CD8-positive, alpha-beta memory T cell (primary cell): ENCODE data around the gene DSCAM. TPM values are rescaled to one million over a fixed set of nuclear protein-coding genes. Genes with fewer than 3 reads are reported as not detected.

ENCODE experiments used
- CTCF ChIA-PET: fragments of 350-600 bp; sonication (Branson Sonifier 250); formaldehyde crosslinking; loops from one replicate; lab custom pipeline; 2021; ENCODE audit warnings: antibody characterized with exemption; lab: Charles Lee
- POLR2A ChIA-PET: fragments of 350-600 bp; sonication (Branson Sonifier 250); formaldehyde crosslinking; loops from one replicate; lab custom pipeline; 2021; ENCODE audit warnings: antibody characterized with exemption; lab: Charles Lee
- DNase-seq, 5 donors: peaks; one replicate each; pipeline versions ENCODE4 v3.0.0 to v3.0.0-alpha.2; 2020 to 2022; ENCODE audit warnings: mixed read lengths in 1 of 5
- H3K27ac ChIP-seq: one replicate; pipeline ENCODE4 v1.7.0; 2013; ENCODE audit warnings: low read depth, mild to moderate bottlenecking, low read length, moderate library complexity
- H3K27me3 ChIP-seq: 2 replicates; pipeline ENCODE4 v1.7.0; 2013; ENCODE audit warnings: low read length, mild to moderate bottlenecking; ENCODE audit not compliant: insufficient read depth, poor library complexity, severe bottlenecking
- H3K36me3 ChIP-seq: 2 replicates; pipeline ENCODE4 v1.7.0; 2013; ENCODE audit warnings: mild to moderate bottlenecking, low read length, moderate library complexity; ENCODE audit not compliant: insufficient read depth
- H3K4me1 ChIP-seq: 2 replicates; pipeline ENCODE4 v1.7.0; 2013; ENCODE audit warnings: mild to moderate bottlenecking, low read length, moderate library complexity; ENCODE audit not compliant: insufficient read depth
- H3K4me3 ChIP-seq: 2 replicates; pipeline ENCODE4 v1.7.0; 2013; ENCODE audit warnings: mild to moderate bottlenecking, low read length
- H3K9me3 ChIP-seq: 2 replicates; pipeline ENCODE4 v1.7.0; 2013; ENCODE audit warnings: mild to moderate bottlenecking, low read length
- H3K27ac Mint-ChIP-seq, 8 donors: one replicate each; pipeline ENCODE4 v1.8.0; 2020 to 2021; ENCODE audit warnings: mixed read lengths in 8 of 8, mild to moderate bottlenecking in 6 of 8, inconsistent platforms in 3 of 8, moderate library complexity in 3 of 8
- H3K27me3 Mint-ChIP-seq, 2 donors: one replicate each; pipeline ENCODE4 v1.8.0; 2020 to 2021; ENCODE audit warnings: mixed read lengths in 2 of 2, mild to moderate bottlenecking in 1 of 2, moderate library complexity in 1 of 2
- H3K36me3 Mint-ChIP-seq, 3 donors: one replicate each; pipeline ENCODE4 v1.8.0; 2020 to 2021; ENCODE audit warnings: mixed read lengths in 3 of 3, inconsistent platforms in 1 of 3, mild to moderate bottlenecking in 1 of 3
- H3K4me1 Mint-ChIP-seq, 3 donors: one replicate each; pipeline ENCODE4 v1.8.0; 2020 to 2021; ENCODE audit warnings: mixed read lengths in 3 of 3, inconsistent platforms in 1 of 3, mild to moderate bottlenecking in 1 of 3
- H3K4me3 Mint-ChIP-seq, 7 donors: one replicate each; pipeline ENCODE4 v1.8.0; 2020 to 2021; ENCODE audit warnings: mixed read lengths in 7 of 7, mild to moderate bottlenecking in 6 of 7, moderate library complexity in 4 of 7, inconsistent platforms in 2 of 7
- H3K9me3 Mint-ChIP-seq, 5 donors: one replicate each; pipeline ENCODE4 v1.8.0; 2020 to 2022; ENCODE audit warnings: mixed read lengths in 5 of 5, mild to moderate bottlenecking in 3 of 5, moderate library complexity in 2 of 5, inconsistent platforms in 1 of 5
- polyA plus RNA-seq: library from polyadenylated mRNA; unstranded; fragments of 300-500 nt; fragmentation: Illumina TruSeq; gene quantifications from one replicate; pipeline ENCODE4 v1.2.3, GENCODE V29; 2021
- total RNA-seq, 2 experiments: library from RNA; stranded (reverse); gene quantifications; one replicate each; pipeline ENCODE4 v1.2.3, GENCODE V29; 2021

The DSCAM gene
- total and polyA plus RNA-seq, 3 experiments from 2014 or later = not detected

DNA sequence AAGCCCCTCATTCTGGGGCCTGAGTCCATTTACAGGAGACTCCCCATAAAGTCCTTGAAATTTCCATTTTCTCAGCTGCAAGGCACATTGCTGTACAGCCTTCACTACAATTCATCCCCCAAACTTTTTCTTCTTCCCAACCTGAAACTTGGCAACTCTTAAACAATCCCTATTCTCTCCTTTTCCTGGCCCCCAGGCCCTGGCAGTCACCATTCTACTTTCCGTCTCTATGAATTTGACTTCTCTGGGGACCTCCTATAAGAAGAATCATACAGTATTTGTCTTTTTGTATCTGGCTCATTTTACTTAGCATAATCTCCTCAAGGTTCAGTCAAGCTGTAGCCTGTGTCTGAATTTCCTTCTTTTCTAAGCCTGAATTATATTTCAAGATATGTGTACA lies 646.8 kb downstream of the DSCAM start:
- Histone ChIP-seq H3K4me1 (no peaks in the 10 kb centered on the region), H3K27ac (no peak overlapping the region), H3K27me3 (no peaks in the 10 kb centered on the region), H3K36me3 (no peaks in the 10 kb centered on the region), H3K9me3 (no peaks in the 10 kb centered on the region), H3K4me3 (no peak overlapping the region)
- POLR2A ChIA-PET = no interaction called here
- no peak for DNase-seq
- peaks cover 0 to 2% of the 10 kb centered on the region in 2 donors for H3K27me3 Mint-ChIP-seq
- no peaks in the 10 kb centered on the region for H3K4me1 Mint-ChIP-seq
- no peak overlapping the region for H3K4me3 Mint-ChIP-seq
- H3K36me3 Mint-ChIP-seq = no peaks in the 10 kb centered on the region
- no peak overlapping the region for H3K27ac Mint-ChIP-seq
- peaks cover 2 to 15% (median 7%) of the 10 kb centered on the region in 5 donors for H3K9me3 Mint-ChIP-seq
- CTCF ChIA-PET = no interaction called here

DNA sequence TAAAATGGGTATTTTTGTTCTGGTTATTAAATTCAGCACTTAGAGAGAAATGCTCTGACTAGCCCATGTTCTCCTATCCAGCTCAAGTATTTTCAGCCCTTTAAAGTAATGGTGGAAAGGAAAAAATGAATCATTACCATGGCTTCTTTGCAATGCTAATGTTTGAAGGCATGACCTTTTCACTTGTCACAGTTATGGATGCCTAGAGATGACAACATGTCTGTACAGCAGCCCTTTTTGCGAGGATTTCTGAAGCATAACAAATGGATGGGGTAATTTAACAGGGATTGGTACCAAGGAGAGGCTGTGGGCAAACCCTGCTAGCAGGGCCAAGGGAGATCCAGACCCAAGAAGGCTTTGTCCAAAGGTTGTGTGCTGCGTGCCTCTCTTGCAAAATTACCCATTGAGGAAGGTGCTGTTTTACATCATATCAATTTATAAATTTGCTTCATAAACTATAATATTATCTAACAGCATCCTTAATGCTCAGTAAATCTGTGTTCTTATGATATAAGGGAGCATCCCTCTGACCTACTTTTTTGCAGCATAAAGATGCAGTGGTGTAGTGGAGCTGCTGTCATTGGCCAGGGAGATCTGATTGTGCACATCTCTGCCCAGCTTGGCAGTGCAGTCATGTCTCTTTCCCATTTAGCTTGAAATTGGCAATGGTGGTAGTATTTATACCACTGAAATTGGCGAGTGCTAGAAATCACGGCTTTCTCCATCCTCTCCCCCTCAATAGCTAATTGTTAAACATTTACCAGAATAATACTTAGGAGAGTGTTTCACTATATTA lies 652.6 kb downstream of the DSCAM start:
- no peak for DNase-seq
- POLR2A ChIA-PET = no interaction called here
- Mint-ChIP-seq H3K27ac (no peak overlapping the region), H3K4me1 (no peaks in the 10 kb centered on the region), H3K27me3 (no peaks in the 10 kb centered on the region), H3K4me3 (no peak overlapping the region), H3K36me3 (no peaks in the 10 kb centered on the region), H3K9me3 (peaks cover 2 to 17% (median 7%) of the 10 kb centered on the region in 5 donors)
- Histone ChIP-seq H3K36me3 (no peaks in the 10 kb centered on the region), H3K4me3 (no peak overlapping the region), H3K9me3 (no peaks in the 10 kb centered on the region), H3K27me3 (no peaks in the 10 kb centered on the region), H3K4me1 (no peaks in the 10 kb centered on the region), H3K27ac (no peak overlapping the region)
- CTCF ChIA-PET = no interaction called here

DNA sequence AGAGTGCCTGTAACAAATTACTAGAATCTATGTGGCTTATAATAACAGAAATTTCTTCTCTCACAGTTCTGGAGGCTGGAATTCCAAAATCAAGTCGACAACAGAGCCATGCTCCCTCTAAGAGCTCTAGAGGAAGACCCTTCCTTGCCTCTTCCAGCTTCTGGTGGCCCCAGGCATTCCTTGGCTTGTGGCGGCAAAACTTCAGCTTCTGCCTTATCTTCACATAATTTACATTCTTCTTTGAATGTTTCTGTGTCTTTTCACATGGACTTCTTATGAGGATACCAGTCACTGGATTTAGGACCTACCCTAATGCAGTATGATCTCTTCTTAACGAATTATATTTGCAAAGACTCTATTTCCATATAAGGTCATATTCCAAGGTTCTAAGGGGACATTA lies 655.3 kb downstream of the DSCAM start:
- H3K4me1 ChIP-seq = no peaks in the 10 kb centered on the region
- CTCF ChIA-PET = no interaction called here
- no peak overlapping the region for H3K4me3 ChIP-seq
- H3K9me3 Mint-ChIP-seq = peaks cover 0 to 16% (median 6%) of the 10 kb centered on the region in 5 donors
- peaks cover 0 to under 1% of the 10 kb centered on the region in 2 donors for H3K27me3 Mint-ChIP-seq
- POLR2A ChIA-PET = no interaction called here
- H3K9me3 ChIP-seq = no peaks in the 10 kb centered on the region
- H3K27me3 ChIP-seq = no peaks in the 10 kb centered on the region
- H3K36me3 ChIP-seq = no peaks in the 10 kb centered on the region
- H3K4me3 Mint-ChIP-seq = no peak overlapping the region
- H3K36me3 Mint-ChIP-seq = no peaks in the 10 kb centered on the region
- no peak for DNase-seq
- no peak overlapping the region for H3K27ac ChIP-seq
- no peaks in the 10 kb centered on the region for H3K4me1 Mint-ChIP-seq
- no peak overlapping the region for H3K27ac Mint-ChIP-seq

DNA sequence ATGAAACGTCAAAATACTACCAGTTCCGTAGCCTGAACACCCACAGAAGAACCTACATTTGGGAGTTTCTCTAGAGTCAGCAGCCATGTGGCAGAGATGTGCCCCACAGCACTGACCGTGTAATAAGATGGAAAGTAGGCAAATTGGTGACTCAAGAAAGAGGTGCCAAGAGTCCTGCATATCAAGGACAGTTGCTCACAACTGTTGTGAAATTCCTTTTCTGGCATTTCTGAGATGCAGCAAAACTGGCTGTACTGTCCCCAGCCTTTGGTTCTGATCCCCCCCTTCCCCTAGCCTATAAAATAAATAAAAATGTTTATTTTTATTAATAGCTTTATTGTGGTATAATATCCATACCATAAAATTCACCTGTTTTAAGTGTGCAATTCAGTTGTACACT lies 655.8 kb downstream of the DSCAM start:
- ChIA-PET CTCF (no interaction called here), POLR2A (no interaction called here)
- Histone ChIP-seq H3K36me3 (no peaks in the 10 kb centered on the region), H3K27ac (no peak overlapping the region), H3K9me3 (no peaks in the 10 kb centered on the region), H3K27me3 (no peaks in the 10 kb centered on the region), H3K4me1 (no peaks in the 10 kb centered on the region), H3K4me3 (no peak overlapping the region)
- peaks cover 0 to 14% (median 6%) of the 10 kb centered on the region in 5 donors for H3K9me3 Mint-ChIP-seq
- H3K36me3 Mint-ChIP-seq = no peaks in the 10 kb centered on the region
- no peak for DNase-seq
- no peak overlapping the region for H3K27ac Mint-ChIP-seq
- peaks cover 0 to 1% of the 10 kb centered on the region in 2 donors for H3K27me3 Mint-ChIP-seq
- no peak overlapping the region for H3K4me3 Mint-ChIP-seq
- no peaks in the 10 kb centered on the region for H3K4me1 Mint-ChIP-seq

DNA sequence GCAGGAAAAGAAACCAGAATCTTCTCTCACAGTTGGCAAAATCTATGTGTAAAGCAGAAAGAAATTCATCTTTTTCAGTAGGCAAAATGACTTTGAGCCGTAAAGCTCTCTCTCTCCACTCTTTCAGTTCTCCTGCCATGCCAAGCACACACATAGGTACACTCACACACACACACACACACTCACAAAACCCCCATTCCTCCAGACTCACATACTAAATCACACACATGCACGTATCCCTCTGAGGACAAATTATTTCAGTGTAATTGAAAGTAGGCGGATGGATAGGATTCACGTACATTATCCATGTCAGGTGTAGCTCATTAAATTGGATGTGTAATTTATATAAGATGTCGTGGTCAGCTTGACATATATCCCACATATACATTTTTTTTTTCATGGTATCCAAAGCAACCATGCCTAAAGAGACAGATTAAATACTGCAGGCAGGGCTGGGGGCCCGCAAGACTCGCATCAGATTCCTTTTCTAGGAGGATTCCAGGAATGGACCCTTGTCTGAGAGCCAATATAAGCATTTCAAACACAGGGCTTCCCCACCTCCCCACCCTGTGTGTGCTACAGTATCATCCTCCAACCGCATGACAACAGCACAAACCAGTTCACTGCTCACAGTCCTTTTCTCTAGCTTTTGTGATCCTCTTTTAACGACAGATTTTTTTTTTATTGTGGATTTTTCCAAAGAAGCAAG lies 658.9 kb downstream of the DSCAM start:
- peaks cover 0 to 1% of the 10 kb centered on the region in 2 donors for H3K27me3 Mint-ChIP-seq
- Histone ChIP-seq H3K27me3 (no peaks in the 10 kb centered on the region), H3K9me3 (no peaks in the 10 kb centered on the region), H3K4me1 (no peaks in the 10 kb centered on the region), H3K27ac (no peak overlapping the region), H3K36me3 (no peaks in the 10 kb centered on the region), H3K4me3 (no peak overlapping the region)
- no peaks in the 10 kb centered on the region for H3K4me1 Mint-ChIP-seq
- no peaks in the 10 kb centered on the region for H3K36me3 Mint-ChIP-seq
- H3K27ac Mint-ChIP-seq = no peak overlapping the region
- no peak for DNase-seq
- H3K9me3 Mint-ChIP-seq = peaks cover 2 to 22% (median 10%) of the 10 kb centered on the region in 5 donors
- POLR2A ChIA-PET = no interaction called here
- CTCF ChIA-PET = no interaction called here
- H3K4me3 Mint-ChIP-seq = no peak overlapping the region

DNA sequence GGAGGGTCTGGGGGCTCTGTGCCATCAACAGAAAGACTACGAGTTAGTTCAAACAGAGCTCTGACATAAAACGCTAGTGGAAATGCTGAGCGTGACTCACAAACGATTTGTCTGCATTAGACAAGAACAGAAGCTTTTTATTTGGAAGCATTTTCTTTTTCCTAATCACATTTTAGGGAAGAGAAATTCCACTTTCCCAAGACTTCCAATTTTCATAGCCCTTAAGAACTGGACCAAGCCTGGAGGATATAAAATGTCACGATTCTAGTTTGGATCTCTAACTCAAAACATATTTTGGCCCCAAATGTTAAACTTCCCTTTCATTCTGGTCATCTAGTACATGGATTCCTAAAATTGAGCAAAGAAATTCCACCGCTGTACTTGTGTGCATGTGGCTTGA lies 659.7 kb downstream of the DSCAM start:
- Mint-ChIP-seq H3K4me1 (no peaks in the 10 kb centered on the region), H3K27ac (no peak overlapping the region), H3K27me3 (peaks cover 0 to 1% of the 10 kb centered on the region in 2 donors), H3K9me3 (peaks cover 2 to 20% (median 2%) of the 10 kb centered on the region in 5 donors), H3K4me3 (no peak overlapping the region), H3K36me3 (no peaks in the 10 kb centered on the region)
- no peak for DNase-seq
- Histone ChIP-seq H3K4me3 (no peak overlapping the region), H3K9me3 (no peaks in the 10 kb centered on the region), H3K27ac (no peak overlapping the region), H3K36me3 (no peaks in the 10 kb centered on the region), H3K4me1 (no peaks in the 10 kb centered on the region), H3K27me3 (no peaks in the 10 kb centered on the region)
- POLR2A ChIA-PET = no interaction called here
- CTCF ChIA-PET = no interaction called here

- H3K27ac ChIP-seq = no peak overlapping the region
- Mint-ChIP-seq H3K4me3 (no peak overlapping the region), H3K9me3 (peaks cover 4 to 26% (median 8%) of the 10 kb centered on the region in 5 donors)
These were observed 660.9 kb downstream of the DSCAM start for GRCh38 chr21:40186045-40186444.

GRCh38 chr21:40185208-40185607 lies 661.8 kb downstream of the DSCAM start:
- peaks cover 4 to 27% (median 9%) of the 10 kb centered on the region in 5 donors for H3K9me3 Mint-ChIP-seq
- CTCF ChIA-PET = no interaction called here
- Histone ChIP-seq H3K27me3 (no peaks in the 10 kb centered on the region), H3K27ac (no peak overlapping the region), H3K4me3 (no peak overlapping the region), H3K4me1 (no peaks in the 10 kb centered on the region), H3K36me3 (no peaks in the 10 kb centered on the region), H3K9me3 (no peaks in the 10 kb centered on the region)
- no peak overlapping the region for H3K27ac Mint-ChIP-seq
- peaks cover 0 to 1% of the 10 kb centered on the region in 2 donors for H3K27me3 Mint-ChIP-seq
- H3K36me3 Mint-ChIP-seq = peaks cover 0 to 6% (median 0%) of the 10 kb centered on the region in 3 donors
- no peak overlapping the region for H3K4me3 Mint-ChIP-seq
- DNase-seq = no peak
- POLR2A ChIA-PET = no interaction called here
- no peaks in the 10 kb centered on the region for H3K4me1 Mint-ChIP-seq

More at GRCh38 chr21:40186045-40186444, 660.9 kb downstream of the DSCAM start:
- Mint-ChIP-seq H3K27me3 (peaks cover 0 to 1% of the 10 kb centered on the region in 2 donors), H3K4me1 (no peaks in the 10 kb centered on the region), H3K27ac (no peak overlapping the region), H3K36me3 (peaks cover 0 to 6% (median 0%) of the 10 kb centered on the region in 3 donors)
- ChIA-PET POLR2A (no interaction called here), CTCF (interaction anchor here (0.9 kb wide), 1 partner anchor 12 kb away, joined by 3 read pairs; no protein-coding TSS in a partner anchor)
- DNase-seq = no peak
- Histone ChIP-seq H3K4me3 (no peak overlapping the region), H3K36me3 (no peaks in the 10 kb centered on the region), H3K27me3 (no peaks in the 10 kb centered on the region), H3K9me3 (no peaks in the 10 kb centered on the region), H3K4me1 (no peaks in the 10 kb centered on the region)
